ENCODE data around the gene ARFGAP1. TPM values are rescaled to one million over a fixed set of nuclear protein-coding genes. Genes with fewer than 3 reads are reported as not detected.

The ARFGAP1 gene
- total RNA-seq, 1 experiment from 2014 or later: 207 TPM

GRCh38 chr20:63288581-63289251, 16.1 kb downstream of the ARFGAP1 start (continued):
- no peak for TF ChIP-seq HMGA2 (CRISPR knock-in tag; IDR thresholded peaks at IDR 0.05)
- no peak for TF ChIP-seq USF1 (CRISPR knock-in tag; IDR thresholded peaks at IDR 0.05)
- no peak for TF ChIP-seq AR (CRISPR knock-in tag; IDR thresholded peaks at IDR 0.05)
- TF ChIP-seq ATF6 (CRISPR knock-in tag; IDR thresholded peaks at IDR 0.05): no peak
- TF ChIP-seq ERG (CRISPR knock-in tag; IDR thresholded peaks at IDR 0.05): no peak
- TF ChIP-seq ZNF263 (CRISPR knock-in tag; IDR thresholded peaks at IDR 0.05; ENCODE audit: low read depth): no peak
- no peak for TF ChIP-seq ARID4B (CRISPR knock-in tag; IDR thresholded peaks at IDR 0.05; ENCODE audit: borderline replicate concordance)

- ATAC-seq (no peak), DNase-seq (ENCODE audit: low spot score) (no peak)
- Mint-ChIP-seq H3K4me1 (peaks cover 4% of the 10 kb centered on the region; the same call in 1 of the 2 replicates), H3K4me3 (no peak overlapping the region), H3K9me3 (no peaks in the 10 kb centered on the region), H3K27me3 (ENCODE audit: low read depth) (no peaks in the 10 kb centered on the region), H3K36me3 (peaks cover 12% of the 10 kb centered on the region), H3K27ac (no peak overlapping the region)
- CTCF ChIA-PET: interaction anchor here (2.2 to 8.1 kb wide), 4 partner anchors 19 to 92 kb away, joined by 13 to 79 read pairs (median 44); partner anchors contain the start of gene NKAIN4
- TF ChIP-seq NFYB (CRISPR knock-in tag; conservative IDR thresholded peaks at IDR 0.05; ENCODE audit: low read depth): no peak
- no peak for TF ChIP-seq NFATC4 (CRISPR knock-in tag; IDR thresholded peaks at IDR 0.05)
- TF ChIP-seq ZNF232 (CRISPR knock-in tag; IDR thresholded peaks at IDR 0.05): no peak
- TF ChIP-seq ATF1 (CRISPR knock-in tag; IDR thresholded peaks at IDR 0.05): no peak
- no peak for TF ChIP-seq ZNF512 (CRISPR knock-in tag; IDR thresholded peaks at IDR 0.05; ENCODE audit: borderline replicate concordance)
- POLR2A ChIA-PET: no interaction called here
Measured at GRCh38 chr20:63289311-63290135, 16.9 kb downstream of the ARFGAP1 start.
